ENCODE data around the gene HBS1L. TPM values are rescaled to one million over a fixed set of nuclear protein-coding genes. Genes with fewer than 3 reads are reported as not detected.

Gene HBS1L
- total RNA-seq, 1 experiment from 2014 or later = 81.2 TPM

DNA sequence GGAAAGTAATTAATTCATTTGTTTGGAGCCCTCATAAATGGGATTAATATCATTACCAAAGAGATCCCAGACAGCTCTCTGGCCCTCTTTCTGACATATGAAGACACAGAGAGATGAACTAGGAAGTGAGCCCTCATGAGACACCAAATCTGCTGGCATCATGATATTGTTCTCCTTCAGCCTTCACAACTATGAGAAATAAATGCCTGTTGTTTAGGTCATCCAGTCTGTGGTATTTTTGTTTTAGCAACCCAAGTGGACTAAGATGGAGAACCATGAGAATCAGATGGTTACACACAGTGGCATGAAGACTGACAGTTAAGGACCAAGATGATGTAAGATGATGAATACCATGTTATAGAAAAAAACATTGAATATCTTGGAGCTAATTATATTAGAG is 16.9 kb upstream of the HBS1L start:
- Histone ChIP-seq H3K4me3 (ENCODE audit: low read depth, low read length) (no peak overlapping the region), H3K4me1 (no peaks in the 10 kb centered on the region), H3K36me3 (ENCODE audit: control insufficient read depth, insufficient read depth, low read length) (no peaks in the 10 kb centered on the region), H3K27me3 (replicated peaks; ENCODE audit: control insufficient read depth, insufficient read depth, low read length) (no peaks in the 10 kb centered on the region; the same call in 1 of the 2 replicates), H3K9me3 (no peaks in the 10 kb centered on the region)
- ChIA-PET POLR2A (no interaction called here), CTCF (no interaction called here)
- Mint-ChIP-seq H3K9me3 (ENCODE audit: unreplicated experiment) (no peaks in the 10 kb centered on the region), H3K4me3 (ENCODE audit: unreplicated experiment) (no peak overlapping the region), H3K4me1 (ENCODE audit: low read depth, unreplicated experiment) (no peaks in the 10 kb centered on the region), H3K36me3 (ENCODE audit: insufficient read depth, unreplicated experiment) (no peaks in the 10 kb centered on the region), H3K27ac (ENCODE audit: unreplicated experiment) (no peak overlapping the region), H3K27me3 (ENCODE audit: insufficient read depth, unreplicated experiment) (peaks cover 8% of the 10 kb centered on the region)
- no peak for DNase-seq
- TF ChIP-seq, protein P1, sequence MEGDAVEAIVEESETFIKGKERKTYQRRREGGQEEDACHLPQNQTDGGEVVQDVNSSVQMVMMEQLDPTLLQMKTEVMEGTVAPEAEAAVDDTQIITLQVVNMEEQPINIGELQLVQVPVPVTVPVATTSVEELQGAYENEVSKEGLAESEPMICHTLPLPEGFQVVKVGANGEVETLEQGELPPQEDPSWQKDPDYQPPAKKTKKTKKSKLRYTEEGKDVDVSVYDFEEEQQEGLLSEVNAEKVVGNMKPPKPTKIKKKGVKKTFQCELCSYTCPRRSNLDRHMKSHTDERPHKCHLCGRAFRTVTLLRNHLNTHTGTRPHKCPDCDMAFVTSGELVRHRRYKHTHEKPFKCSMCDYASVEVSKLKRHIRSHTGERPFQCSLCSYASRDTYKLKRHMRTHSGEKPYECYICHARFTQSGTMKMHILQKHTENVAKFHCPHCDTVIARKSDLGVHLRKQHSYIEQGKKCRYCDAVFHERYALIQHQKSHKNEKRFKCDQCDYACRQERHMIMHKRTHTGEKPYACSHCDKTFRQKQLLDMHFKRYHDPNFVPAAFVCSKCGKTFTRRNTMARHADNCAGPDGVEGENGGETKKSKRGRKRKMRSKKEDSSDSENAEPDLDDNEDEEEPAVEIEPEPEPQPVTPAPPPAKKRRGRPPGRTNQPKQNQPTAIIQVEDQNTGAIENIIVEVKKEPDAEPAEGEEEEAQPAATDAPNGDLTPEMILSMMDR (IDR thresholded peaks at IDR 0.05; ENCODE audit: insufficient read depth in 1 of 2, low read depth in 1 of 2, low read length in 1 of 2, severe bottlenecking in 1 of 2, unreplicated experiment in 1 of 2) = no peak
- intact Hi-C loops (cut with micrococcal nuclease; ENCODE audit: unreplicated experiment) = loop anchor here (10.0 kb wide), 1 partner anchor 363 kb away; no protein-coding TSS in a partner anchor
- BruUV-seq (replicated peaks) = no TSS peak

DNA sequence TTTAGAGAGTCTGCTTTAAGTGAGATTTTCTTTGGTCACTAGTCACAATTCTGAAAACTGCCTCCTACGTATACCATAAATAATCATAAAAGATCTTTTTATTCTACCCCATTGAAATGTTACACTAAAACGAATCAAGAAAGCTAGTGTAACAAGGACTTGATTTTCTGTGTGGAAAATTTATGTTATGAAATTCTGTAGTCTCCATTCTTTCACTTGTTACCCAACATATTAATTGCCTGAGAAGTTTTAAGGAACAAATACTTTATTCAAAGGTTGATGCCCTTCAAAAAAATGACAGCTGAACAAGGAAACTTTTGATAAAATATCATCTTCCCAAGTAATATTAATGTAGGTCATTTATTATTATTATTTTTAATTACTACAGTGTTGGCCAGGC is 13.3 kb upstream of the HBS1L start:
- intact Hi-C loops (cut with micrococcal nuclease; ENCODE audit: unreplicated experiment) = no loop called here
- Mint-ChIP-seq H3K36me3 (ENCODE audit: insufficient read depth, unreplicated experiment) (no peaks in the 10 kb centered on the region), H3K4me3 (ENCODE audit: unreplicated experiment) (no peak overlapping the region), H3K4me1 (ENCODE audit: low read depth, unreplicated experiment) (no peaks in the 10 kb centered on the region), H3K27me3 (ENCODE audit: insufficient read depth, unreplicated experiment) (peaks cover 2% of the 10 kb centered on the region), H3K9me3 (ENCODE audit: unreplicated experiment) (no peaks in the 10 kb centered on the region), H3K27ac (ENCODE audit: unreplicated experiment) (no peak overlapping the region)
- BruUV-seq (replicated peaks) = no TSS peak
- TF ChIP-seq, protein P1 (IDR thresholded peaks at IDR 0.05; ENCODE audit: insufficient read depth in 1 of 2, low read depth in 1 of 2, low read length in 1 of 2, severe bottlenecking in 1 of 2, unreplicated experiment in 1 of 2) = no peak
- Histone ChIP-seq H3K4me3 (ENCODE audit: low read depth, low read length) (no peak overlapping the region), H3K9me3 (no peaks in the 10 kb centered on the region), H3K4me1 (no peaks in the 10 kb centered on the region), H3K27me3 (replicated peaks; ENCODE audit: control insufficient read depth, insufficient read depth, low read length) (no peaks in the 10 kb centered on the region; the same call in 1 of the 2 replicates), H3K36me3 (ENCODE audit: control insufficient read depth, insufficient read depth, low read length) (no peaks in the 10 kb centered on the region)
- DNase-seq = no peak
- ChIA-PET POLR2A (no interaction called here), CTCF (no interaction called here)

DNA sequence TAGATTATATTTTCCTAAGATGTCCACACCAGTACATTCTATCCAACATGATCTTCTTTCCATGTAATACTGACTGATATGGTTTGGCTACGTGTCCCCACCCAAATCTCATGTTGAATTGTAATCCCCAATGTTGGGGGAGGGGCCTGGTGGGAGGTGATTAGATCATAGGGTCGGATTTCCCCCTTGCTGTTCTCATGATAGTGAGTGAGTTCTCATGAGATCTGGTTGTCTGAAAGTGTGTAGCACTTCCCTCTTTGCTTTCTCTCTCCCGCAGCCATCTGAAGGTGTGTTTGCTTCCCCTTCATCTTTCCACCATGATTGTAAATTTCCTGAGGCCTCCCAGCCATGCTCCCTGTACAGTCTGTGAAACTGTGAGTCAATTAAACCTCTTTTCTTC is 12.2 kb upstream of the HBS1L start:
- Mint-ChIP-seq H3K27me3 (ENCODE audit: insufficient read depth, unreplicated experiment) (peaks cover 2% of the 10 kb centered on the region), H3K4me1 (ENCODE audit: low read depth, unreplicated experiment) (no peaks in the 10 kb centered on the region), H3K36me3 (ENCODE audit: insufficient read depth, unreplicated experiment) (no peaks in the 10 kb centered on the region), H3K4me3 (ENCODE audit: unreplicated experiment) (no peak overlapping the region), H3K27ac (ENCODE audit: unreplicated experiment) (no peak overlapping the region), H3K9me3 (ENCODE audit: unreplicated experiment) (no peaks in the 10 kb centered on the region)
- Histone ChIP-seq H3K36me3 (ENCODE audit: control insufficient read depth, insufficient read depth, low read length) (no peaks in the 10 kb centered on the region), H3K4me3 (ENCODE audit: low read depth, low read length) (no peak overlapping the region), H3K4me1 (no peaks in the 10 kb centered on the region), H3K9me3 (no peaks in the 10 kb centered on the region), H3K27me3 (replicated peaks; ENCODE audit: control insufficient read depth, insufficient read depth, low read length) (no peaks in the 10 kb centered on the region; the same call in 1 of the 2 replicates)
- POLR2A ChIA-PET = no interaction called here
- intact Hi-C loops (cut with micrococcal nuclease; ENCODE audit: unreplicated experiment) = no loop called here
- DNase-seq = no peak
- CTCF ChIA-PET = no interaction called here
- BruUV-seq (replicated peaks) = no TSS peak
- TF ChIP-seq, protein P1 (IDR thresholded peaks at IDR 0.05; ENCODE audit: insufficient read depth in 1 of 2, low read depth in 1 of 2, low read length in 1 of 2, severe bottlenecking in 1 of 2, unreplicated experiment in 1 of 2) = no peak

Data from Caco-2 (cell line).